SK-N-SH (cell line): ENCODE data around the gene PHLDB2. TPM values are rescaled to one million over a fixed set of nuclear protein-coding genes. Genes with fewer than 3 reads are reported as not detected.

Source experiments
- CTCF ChIA-PET: fragments of 300-600, 350-600 bp; formaldehyde crosslinking; extraction: SDS; loops from one replicate; lab custom pipeline; 2021; lab: Yijun Ruan, JAX
- POLR2A ChIA-PET: fragments of 350-600 bp; sonication (Branson Sonifier 250); formaldehyde crosslinking; extraction: SDS; loops from one replicate; lab custom pipeline; 2020; ENCODE audit warnings: antibody characterized with exemption, inconsistent platforms; lab: Yijun Ruan, JAX
- DNase-seq: peaks from one replicate; pipeline ENCODE4 v3.0.0; 2012
- H2AFZ ChIP-seq: fragments of 200-600 bp; sonication (generic); 2 replicates; pipeline ENCODE4 v1.8.1; 2016; ENCODE audit warnings: antibody characterized with exemption, mild to moderate bottlenecking, low read depth
- H3F3A ChIP-seq: fragments of 200-600 bp; sonication (generic); replicated peaks from 2 replicates; pipeline ENCODE3; 2016; ENCODE audit warnings: antibody characterized with exemption, mild to moderate bottlenecking; ENCODE audit not compliant: insufficient read depth
- H3K27ac ChIP-seq, 2 experiments: fragments of 200-500 bp in 1 of 2; fragments of 200-600 bp in 1 of 2; sonication (Bioruptor generic) in 1 of 2; sonication (generic), shearing (Covaris generic) in 1 of 2; 2 replicates each; pipeline versions ENCODE4 v1.5.1 to v1.6.1; 2014 to 2016; ENCODE audit warnings: low read depth in 2 of 2, inconsistent platforms in 1 of 2, low read length in 1 of 2, mild to moderate bottlenecking in 1 of 2, mixed read lengths in 1 of 2
- H3K27me3 ChIP-seq: fragments of 200-600 bp; sonication (generic), shearing (Covaris generic); 2 replicates; pipeline ENCODE4 v1.6.1; 2016; ENCODE audit warnings: mixed run types; ENCODE audit not compliant: insufficient read depth
- H3K36me3 ChIP-seq, 2 experiments: fragments of 200-500 bp in 1 of 2; fragments of 200-600 bp in 1 of 2; sonication (Bioruptor generic) in 1 of 2; sonication (generic) in 1 of 2; replicated peaks in 1 of 2; 2 replicates each; pipeline versions ENCODE3 to v1.5.1; 2014 to 2016; ENCODE audit warnings: low read length in 1 of 2, mild to moderate bottlenecking in 1 of 2; ENCODE audit not compliant: insufficient read depth in 2 of 2, control insufficient read depth in 1 of 2
- H3K4me1 ChIP-seq, 2 experiments: fragments of 200-500 bp in 1 of 2; fragments of 200-600 bp in 1 of 2; sonication (Bioruptor generic) in 1 of 2; sonication (generic), shearing (Covaris generic) in 1 of 2; 2 replicates each; pipeline versions ENCODE4 v1.5.1 to v1.6.1; 2014 to 2016; ENCODE audit warnings: low read depth in 1 of 2, low read length in 1 of 2, mixed run types in 1 of 2; ENCODE audit not compliant: insufficient read depth in 2 of 2, control insufficient read depth in 1 of 2
- H3K4me2 ChIP-seq: fragments of 200-600 bp; sonication (generic), shearing (Covaris generic); 2 replicates; pipeline ENCODE4 v1.6.1; 2017; ENCODE audit warnings: mixed run types
- H3K4me3 ChIP-seq, 2 experiments: fragments of 200-500 bp in 1 of 2; fragments of 200-600 bp in 1 of 2; sonication (Bioruptor generic) in 1 of 2; sonication (generic), shearing (Covaris generic) in 1 of 2; 2 replicates each; pipeline versions ENCODE4 v1.5.1 to v1.8.1; 2014 to 2016; ENCODE audit warnings: low read depth in 2 of 2, inconsistent platforms in 1 of 2, low read length in 1 of 2, mild to moderate bottlenecking in 1 of 2, mixed read lengths in 1 of 2, moderate library complexity in 1 of 2
- H3K79me2 ChIP-seq: fragments of 200-600 bp; sonication (generic); 2 replicates; pipeline ENCODE4 v1.8.1; 2017; ENCODE audit warnings: mild to moderate bottlenecking; ENCODE audit not compliant: insufficient read depth
- H3K9ac ChIP-seq: fragments of 200-600 bp; sonication (generic); 2 replicates; pipeline ENCODE4 v1.6.1; 2017; ENCODE audit warnings: mixed run types
- H3K9me2 ChIP-seq: fragments of 200-600 bp; sonication (generic); 2 replicates; pipeline ENCODE4 v1.6.1; 2017; ENCODE audit warnings: mixed run types
- H3K9me3 ChIP-seq: fragments of 200-600 bp; sonication (generic); 2 replicates; pipeline ENCODE4 v1.6.1; 2017; ENCODE audit warnings: mixed run types, mild to moderate bottlenecking, moderate library complexity
- H4K20me1 ChIP-seq: fragments of 200-600 bp; sonication (generic); 2 replicates; pipeline ENCODE4 v1.6.1; 2017; ENCODE audit warnings: mild to moderate bottlenecking, mixed run types; ENCODE audit not compliant: insufficient read depth
- CTCF ChIP-seq: fragments of 200-600 bp; sonication (generic); IDR thresholded peaks from 2 replicates; pipeline ENCODE4 v1.6.1; 2017; ENCODE audit warnings: antibody characterized with exemption, mild to moderate bottlenecking, moderate library complexity
- FOSL2 ChIP-seq: IDR thresholded peaks from 2 replicates; pipeline ENCODE4 v1.4.0; 2012; ENCODE audit warnings: low read depth, mild to moderate bottlenecking, moderate library complexity, borderline replicate concordance
- FOXJ3 ChIP-seq: sonication (generic); formaldehyde crosslinking; IDR thresholded peaks from 2 replicates; pipeline ENCODE4 v1.5.1; 2020; ENCODE audit warnings: mild to moderate bottlenecking, missing genetic modification reagents
- FOXM1 ChIP-seq: IDR thresholded peaks from 2 replicates; pipeline ENCODE4 v1.4.0; 2012; ENCODE audit warnings: low read depth, mild to moderate bottlenecking
- GABPA ChIP-seq: IDR thresholded peaks from 2 replicates; pipeline ENCODE4 v1.4.0; 2012; ENCODE audit warnings: low read depth, mild to moderate bottlenecking
- GATA2 ChIP-seq: sonication (generic); formaldehyde crosslinking; IDR thresholded peaks from 2 replicates; pipeline ENCODE4 v1.5.0; 2020; ENCODE audit warnings: mild to moderate bottlenecking, missing genetic modification reagents
- IRF3 ChIP-seq: fragments of 150-350 bp; IDR thresholded peaks from 2 replicates; pipeline ENCODE4 v1.6.1; 2016; ENCODE audit warnings: mild to moderate bottlenecking, low read depth, low read length
- JUND ChIP-seq: IDR thresholded peaks from 2 replicates; pipeline ENCODE4 v1.4.0; 2012
- MEF2A ChIP-seq: IDR thresholded peaks from 2 replicates; pipeline ENCODE4 v1.4.0; 2012; ENCODE audit warnings: low read depth, borderline replicate concordance
- MXI1 ChIP-seq: IDR thresholded peaks from 2 replicates; pipeline ENCODE4 v1.6.1; 2012; ENCODE audit warnings: mild to moderate bottlenecking, low read depth, low read length, improper control_type of control experiment
- NFIC ChIP-seq: IDR thresholded peaks from 2 replicates; pipeline ENCODE4 v1.4.0; 2012; ENCODE audit warnings: borderline replicate concordance
- RAD21 ChIP-seq: IDR thresholded peaks from 2 replicates; pipeline ENCODE4 v1.6.1; 2012; ENCODE audit warnings: mild to moderate bottlenecking, low read length
- RCOR1 ChIP-seq: fragments of 150-350 bp; IDR thresholded peaks from 2 replicates; pipeline ENCODE4 v1.6.1; 2017; ENCODE audit warnings: antibody characterized with exemption, low read length
- RFX5 ChIP-seq: IDR thresholded peaks from 2 replicates; pipeline ENCODE4 v1.6.1; 2012; ENCODE audit warnings: mild to moderate bottlenecking, improper control_type of control experiment, low read length
- USF1 ChIP-seq: IDR thresholded peaks from 2 replicates; pipeline ENCODE4 v1.4.0; 2012; ENCODE audit warnings: low read depth, borderline replicate concordance
- WGBS: methylation state at CpG from one replicate; pipeline ENCODE4 v1.1.6; 2017; ENCODE audit warnings: low lambda C conversion rate; 5-methylcytosine and 5-hydroxymethylcytosine counted together
- polyA plus RNA-seq, 3 experiments: library from polyadenylated mRNA; depleted of rRNA; stranded (reverse); fragments of >200 nt; gene quantifications; 2 replicates each; pipeline ENCODE4 v1.2.3, GENCODE V29; 2012

The PHLDB2 gene
- polyA plus RNA-seq, 1 of the 3 experiments (the other 2 are of a cell fraction): 18.0 TPM

GRCh38 chr3:111928613-111929012 lies 69.5 kb downstream of the PHLDB2 start (continued):
- TF ChIP-seq IRF3 (no peak), JUND (no peak), MEF2A (no peak), MXI1 (no peak), RFX5 (no peak), FOXJ3 (CRISPR knock-in tag) (no peak), GABPA (no peak), CTCF (no peak)

GRCh38 chr3:111929484-111929883 lies 70.4 kb downstream of the PHLDB2 start:
- no peak overlapping the region for H2AFZ ChIP-seq
- no peaks in the 10 kb centered on the region; a peak in 1 of 4 replicates for H3K4me1 ChIP-seq
- H3K9me2 ChIP-seq: no peaks in the 10 kb centered on the region
- no peak overlapping the region for H3K4me3 ChIP-seq
- DNase-seq: no peak
- no peak for TF ChIP-seq RAD21
- no peak for TF ChIP-seq RCOR1
- TF ChIP-seq NFIC: no peak
- TF ChIP-seq MXI1: no peak
- TF ChIP-seq FOXM1: no peak
- no peak for TF ChIP-seq CTCF
- no peak for TF ChIP-seq USF1
- no peak for TF ChIP-seq GATA2 (CRISPR knock-in tag)
- TF ChIP-seq FOSL2: no peak
- no peak for TF ChIP-seq IRF3
- no peaks in the 10 kb centered on the region for H3K27me3 ChIP-seq
- H4K20me1 ChIP-seq: no peaks in the 10 kb centered on the region
- H3K9ac ChIP-seq: no peak overlapping the region
- H3K27ac ChIP-seq: no peak overlapping the region
- 88% methylated on average over 2 of the region's 2 CpGs for WGBS
- no peaks in the 10 kb centered on the region for H3K9me3 ChIP-seq
- ChIA-PET CTCF (no interaction called here), POLR2A (no interaction called here)
- H3F3A ChIP-seq: peaks cover 9% of the 10 kb centered on the region
- peaks cover 36 to 81% of the 10 kb centered on the region in 2 experiments for H3K36me3 ChIP-seq
- H3K4me2 ChIP-seq: no peak overlapping the region
- H3K79me2 ChIP-seq: peaks cover 88% of the 10 kb centered on the region; the same call in 1 of the 2 replicates
